HG02840 (cell line): Measurements from ENCODE around the gene SUN5.
"Not testable (repeated sequence)": the region's sequence is repeated elsewhere in the genome, so short reads cannot be mapped to it uniquely, and the experiment has no call there.

Source experiments
- ATAC-seq: cut with Tn5 transposase; IDR thresholded peaks from one replicate; pipeline ENCODE4 v1.9.1; 2021; ENCODE audit warnings: mild to moderate bottlenecking, moderate library complexity, moderate number of reproducible peaks; ENCODE audit not compliant: unreplicated experiment, low FRiP score

SUN5 gene

GRCh38 chr20:33004141-33004751 is at the start of gene SUN5:
Gene SUN5, minus strand, starts transcription at chr20:33004433. Its CDS starts 93 bp downstream, at chr20:33004340.
- ATAC-seq = no peak

- ATAC-seq = no peak
Observed at GRCh38 chr20:33053291-33054106, 49.3 kb upstream of the SUN5 start, which contains the start of gene BPIFB3. Gene BPIFB3, plus strand, starts transcription at chr20:33053903. Its CDS starts 1,533 bp downstream, at chr20:33055436.

DNA sequence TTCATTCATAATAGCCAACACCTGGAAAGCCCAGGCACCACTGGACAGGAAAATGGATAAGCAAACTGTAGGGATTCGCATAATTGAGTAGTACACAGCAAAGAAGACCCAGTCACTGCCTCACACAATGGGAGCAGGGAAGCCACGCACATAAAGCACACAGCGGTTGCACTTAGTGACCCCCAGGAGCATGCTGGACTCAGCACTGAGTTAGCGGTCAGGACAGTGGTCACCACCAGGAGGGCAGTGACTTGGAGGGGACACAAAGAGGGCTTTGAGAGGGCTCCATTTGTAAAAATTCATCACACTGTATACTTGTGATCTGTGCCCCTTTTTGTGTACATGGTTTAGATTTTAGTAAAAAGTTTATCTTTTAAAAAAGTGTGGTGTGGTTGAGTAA is 47.1 kb upstream of the SUN5 start:
- no peak for ATAC-seq

GRCh38 chr20:33046412-33046811 is 42.2 kb upstream of the SUN5 start:
- ATAC-seq = no peak

- not testable (repeated sequence) for ATAC-seq
Observed at GRCh38 chr20:33045129-33045721, 41.0 kb upstream of the SUN5 start.

DNA sequence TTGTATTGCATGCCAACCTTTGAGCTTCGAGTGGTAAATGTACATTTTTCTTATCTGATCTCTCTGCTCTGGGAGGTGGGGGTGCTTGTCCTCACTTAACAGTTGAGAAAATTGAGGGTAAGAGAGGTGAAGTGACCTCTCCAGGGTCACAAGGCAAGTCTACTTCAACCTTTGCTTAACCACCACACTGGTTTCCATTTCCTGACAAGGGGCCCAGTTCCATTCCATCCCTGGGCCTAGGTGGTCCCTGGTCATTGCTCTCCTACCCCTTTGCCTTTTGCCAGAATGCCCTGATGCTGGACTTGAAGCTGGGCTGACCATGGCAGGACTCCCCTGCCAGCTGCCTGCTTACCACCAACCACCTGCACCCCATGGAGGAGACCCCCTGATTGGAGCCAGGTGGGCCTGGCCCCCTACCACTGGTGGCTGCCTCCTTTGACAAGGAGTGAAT is 39.5 kb upstream of the SUN5 start:
- no peak for ATAC-seq

DNA sequence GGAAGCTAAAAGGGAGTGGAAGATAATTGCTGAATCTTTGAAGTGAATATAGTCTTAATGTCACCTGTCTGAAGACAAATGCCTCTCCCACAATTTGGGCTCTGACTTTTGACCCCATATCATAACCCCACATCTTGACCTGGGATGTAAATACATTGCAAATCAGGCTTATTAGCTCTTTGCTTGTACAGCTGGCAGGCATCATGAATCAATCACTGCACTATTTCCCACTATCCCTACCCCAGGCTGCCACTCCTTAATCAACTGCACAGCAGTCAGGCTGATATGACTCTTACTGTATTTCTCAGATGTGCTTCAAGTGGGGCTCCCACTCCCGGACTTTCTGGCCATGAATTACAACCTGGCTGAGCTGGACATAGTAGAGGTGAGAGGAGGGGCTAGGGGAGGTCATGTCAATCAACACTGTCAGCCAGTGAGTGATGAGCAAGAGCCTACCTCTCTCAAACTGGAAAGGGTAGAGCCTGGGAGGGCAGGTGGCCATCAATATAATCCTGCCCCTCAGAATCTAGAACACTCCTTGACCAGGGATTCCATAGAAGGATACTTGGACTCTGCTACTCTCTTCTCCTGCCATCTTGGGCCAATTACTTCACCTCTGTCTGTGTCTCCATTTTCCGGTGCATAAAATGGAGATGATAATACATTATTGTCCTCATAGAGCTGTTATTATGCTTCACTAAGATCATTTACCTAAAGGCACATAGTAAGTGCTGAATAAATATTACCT is 38.9 kb upstream of the SUN5 start:
- no peak for ATAC-seq

DNA sequence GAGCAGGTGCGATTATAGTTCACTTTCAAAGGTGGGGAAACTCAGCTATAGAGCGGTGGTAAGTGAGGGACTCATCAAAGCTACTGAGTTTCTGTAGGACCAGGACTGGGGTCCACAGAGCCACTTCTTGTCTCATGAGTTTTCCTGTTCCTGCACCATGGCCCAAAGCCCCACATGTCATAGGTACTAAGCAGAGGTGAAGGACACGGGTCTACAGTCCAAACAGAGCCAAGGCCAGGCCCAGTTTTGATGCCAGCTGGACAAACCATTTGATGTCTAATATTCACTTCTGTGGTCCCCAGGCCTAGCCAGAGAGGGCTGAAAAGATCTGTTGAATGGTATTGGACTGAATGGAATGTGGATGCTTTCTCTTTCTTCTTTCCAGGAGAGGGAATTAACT is 38.2 kb upstream of the SUN5 start:
- ATAC-seq = no peak

- no peak for ATAC-seq
Observed at GRCh38 chr20:33038243-33038642, 34.0 kb upstream of the SUN5 start.

- no peak for ATAC-seq
Observed at GRCh38 chr20:33037456-33037855, 33.2 kb upstream of the SUN5 start.

GRCh38 chr20:33034901-33035492 is 30.8 kb upstream of the SUN5 start:
- ATAC-seq = no peak

- ATAC-seq = no peak
Observed at GRCh38 chr20:33034115-33034514, 29.9 kb upstream of the SUN5 start.

- ATAC-seq = no peak
Observed at GRCh38 chr20:33033381-33033780, 29.1 kb upstream of the SUN5 start.

DNA sequence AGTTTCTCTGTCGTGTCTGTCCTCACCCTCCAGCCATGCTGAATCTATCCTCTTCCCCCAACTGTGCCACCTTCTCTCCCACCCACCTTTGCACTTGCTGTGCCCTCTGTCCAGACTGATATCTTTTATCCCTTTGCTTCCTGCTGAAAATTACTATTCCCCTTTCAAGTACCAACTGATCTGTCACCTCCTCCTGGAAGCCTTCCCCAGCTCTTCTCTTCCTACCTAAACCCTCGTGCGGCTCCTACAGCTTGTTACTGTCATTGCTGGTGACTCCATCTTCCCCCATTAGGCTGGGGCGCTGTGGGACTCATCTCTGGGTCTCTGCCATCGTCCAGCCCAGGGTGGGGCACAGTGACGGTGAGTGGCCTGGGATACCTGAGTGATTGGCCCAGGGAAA is 28.3 kb upstream of the SUN5 start:
- ATAC-seq = no peak

DNA sequence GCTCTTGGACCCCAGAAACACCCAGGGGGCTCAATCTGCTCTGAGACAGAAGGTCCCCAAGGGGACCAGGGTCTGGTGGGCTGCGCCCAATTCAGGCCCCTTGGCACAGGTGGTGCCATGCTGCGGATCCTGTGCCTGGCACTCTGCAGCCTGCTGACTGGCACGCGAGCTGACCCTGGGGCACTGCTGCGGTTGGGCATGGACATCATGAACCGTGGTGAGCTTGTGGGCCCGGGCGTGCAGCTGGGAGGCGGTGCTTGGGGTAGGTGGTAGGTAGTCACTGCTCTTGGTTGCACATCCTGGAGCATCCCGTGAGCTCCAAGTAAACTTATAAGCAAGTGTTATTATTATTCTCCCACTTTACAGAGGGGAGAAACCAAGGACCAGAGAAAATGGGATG is 27.3 kb upstream of the SUN5 start, which contains the start of gene BPIFB6:
BPIFB6 (plus strand) TSS at position 118 of the 400 bp plus-strand sequence; CDS start at position 118, 0 bp downstream.
- ATAC-seq = no peak

DNA sequence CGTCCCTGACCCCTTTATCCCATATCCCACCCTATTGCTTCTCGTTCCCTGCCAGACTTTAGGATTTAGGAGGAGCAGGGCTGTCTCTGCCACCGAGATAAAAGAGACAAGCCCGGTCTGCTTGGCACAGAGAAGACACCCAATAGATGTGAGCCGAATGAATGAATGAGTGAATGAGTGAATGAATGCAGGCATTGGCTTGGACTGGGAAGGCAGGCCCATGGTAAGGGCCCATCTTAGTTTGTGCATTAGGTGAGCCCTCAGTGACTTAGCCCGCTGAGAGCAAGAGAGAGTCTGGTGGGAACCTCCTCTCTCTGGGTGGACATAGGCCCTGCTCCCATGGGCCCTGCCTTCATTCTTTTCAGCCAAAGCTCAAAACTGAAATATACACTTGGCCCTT is 26.3 kb upstream of the SUN5 start:
- ATAC-seq = no peak

DNA sequence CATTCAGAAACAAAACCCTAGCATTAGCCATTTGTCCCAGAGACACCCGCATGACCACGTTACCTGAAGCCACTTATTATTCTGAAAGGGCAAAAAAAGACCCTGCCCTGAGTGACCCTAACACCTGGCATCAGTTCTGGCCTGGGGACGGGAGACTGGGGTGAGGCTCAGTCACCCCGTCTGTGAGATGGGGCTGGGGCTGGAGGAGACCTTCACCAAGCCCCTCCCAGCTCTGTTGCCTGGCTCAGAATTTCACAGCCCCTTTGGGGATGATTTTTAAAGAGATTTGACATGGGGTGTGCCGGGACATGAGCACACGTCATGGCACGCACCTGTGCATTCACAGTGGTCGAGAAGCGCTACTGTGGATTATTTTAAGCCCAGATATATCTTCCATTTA is 25.8 kb upstream of the SUN5 start:
- ATAC-seq = no peak

- no peak for ATAC-seq
Observed at GRCh38 chr20:33028875-33029274, 24.6 kb upstream of the SUN5 start.

DNA sequence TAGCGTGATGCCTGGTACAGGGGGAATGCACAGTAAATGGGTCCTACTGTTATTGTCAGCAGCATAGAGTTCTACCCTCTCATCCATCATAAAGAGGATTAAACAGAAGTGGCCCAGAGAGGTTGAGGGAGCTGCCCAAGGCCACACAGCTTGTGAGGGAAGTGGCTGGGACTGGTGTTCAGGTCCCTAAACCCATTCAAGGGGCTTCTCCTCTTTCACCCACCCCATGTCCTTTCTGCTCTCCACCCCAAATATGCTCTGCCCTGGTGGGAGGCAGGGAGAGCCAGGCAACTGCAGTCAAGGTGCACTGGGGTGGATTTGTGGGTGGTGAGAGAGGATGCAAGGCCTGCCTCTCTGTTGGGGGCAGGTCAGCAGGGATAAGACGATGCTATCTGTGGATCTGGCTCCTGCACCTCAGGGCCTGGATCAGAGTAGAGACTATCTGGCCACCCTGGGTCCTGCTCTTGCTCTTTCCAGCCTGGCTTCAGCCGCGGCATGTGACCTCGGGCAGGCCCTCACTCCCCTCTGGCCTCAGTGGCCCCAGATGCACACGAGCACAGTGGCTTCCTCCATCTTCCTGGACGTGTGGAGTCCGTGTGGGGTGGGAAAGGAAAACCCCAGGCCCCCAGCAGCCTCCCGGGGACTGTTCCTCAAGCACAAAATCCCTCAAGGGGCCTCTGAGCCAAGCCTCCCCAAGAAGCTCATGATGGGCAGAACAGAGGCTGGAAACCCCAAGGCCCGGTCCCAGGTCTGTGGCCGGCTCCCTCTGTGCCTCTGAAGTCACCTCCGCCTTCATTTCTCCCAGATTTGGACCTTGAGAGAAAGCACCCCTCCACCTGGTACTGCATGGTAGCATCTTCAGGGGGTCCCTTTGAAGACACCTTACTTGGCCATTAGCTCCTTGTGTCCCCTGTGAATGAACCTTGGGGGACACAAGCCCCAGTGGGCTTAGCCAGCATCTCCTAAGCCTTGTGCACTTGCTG is 23.8 kb upstream of the SUN5 start:
- ATAC-seq = no peak
